Measurements from ENCODE around the gene FLRT2.

Gene FLRT2

DNA sequence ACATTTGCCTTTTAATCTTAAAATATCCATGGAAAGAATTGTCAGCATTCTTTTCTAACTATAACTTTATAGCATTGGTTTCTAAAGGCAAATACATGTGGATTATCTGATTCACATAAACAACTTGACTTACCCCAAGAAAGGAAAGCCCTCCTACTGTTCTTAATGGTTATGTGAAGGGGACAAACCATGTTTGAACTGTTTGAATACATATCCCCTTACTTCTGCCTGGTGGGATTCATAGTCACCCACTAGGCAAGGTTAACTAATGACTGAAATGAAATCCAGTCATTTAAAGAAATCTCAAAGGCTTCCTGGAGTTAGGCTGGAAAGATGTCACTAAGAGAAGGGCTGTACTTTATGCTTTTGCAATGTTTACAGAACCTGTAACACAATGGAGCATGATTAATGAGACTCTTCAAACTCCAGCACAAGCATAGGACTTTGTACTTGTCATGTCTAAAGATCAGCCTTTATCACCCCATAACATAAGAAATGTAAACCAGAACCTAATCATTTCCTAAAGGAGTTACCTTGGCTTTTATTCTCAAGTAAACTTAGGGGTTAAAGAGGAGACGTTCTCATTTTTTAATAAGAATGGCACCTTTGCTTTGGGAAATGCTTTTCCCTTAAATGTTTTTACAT, 10.2 kb upstream of the FLRT2 start:
- POLR2A ChIA-PET: no interaction called here
- no peak overlapping the region for H3K4me3 ChIP-seq (ENCODE audit: low read depth, low read length)
- TF ChIP-seq, protein P1, sequence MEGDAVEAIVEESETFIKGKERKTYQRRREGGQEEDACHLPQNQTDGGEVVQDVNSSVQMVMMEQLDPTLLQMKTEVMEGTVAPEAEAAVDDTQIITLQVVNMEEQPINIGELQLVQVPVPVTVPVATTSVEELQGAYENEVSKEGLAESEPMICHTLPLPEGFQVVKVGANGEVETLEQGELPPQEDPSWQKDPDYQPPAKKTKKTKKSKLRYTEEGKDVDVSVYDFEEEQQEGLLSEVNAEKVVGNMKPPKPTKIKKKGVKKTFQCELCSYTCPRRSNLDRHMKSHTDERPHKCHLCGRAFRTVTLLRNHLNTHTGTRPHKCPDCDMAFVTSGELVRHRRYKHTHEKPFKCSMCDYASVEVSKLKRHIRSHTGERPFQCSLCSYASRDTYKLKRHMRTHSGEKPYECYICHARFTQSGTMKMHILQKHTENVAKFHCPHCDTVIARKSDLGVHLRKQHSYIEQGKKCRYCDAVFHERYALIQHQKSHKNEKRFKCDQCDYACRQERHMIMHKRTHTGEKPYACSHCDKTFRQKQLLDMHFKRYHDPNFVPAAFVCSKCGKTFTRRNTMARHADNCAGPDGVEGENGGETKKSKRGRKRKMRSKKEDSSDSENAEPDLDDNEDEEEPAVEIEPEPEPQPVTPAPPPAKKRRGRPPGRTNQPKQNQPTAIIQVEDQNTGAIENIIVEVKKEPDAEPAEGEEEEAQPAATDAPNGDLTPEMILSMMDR (IDR thresholded peaks at IDR 0.05; ENCODE audit: insufficient read depth, low read length, missing control alignments): no peak
- CTCF ChIA-PET: interaction anchor here (4.9 kb wide), 1 partner anchor 9 kb away, joined by 29 read pairs; the partner anchor contains the start of gene FLRT2
- no peak for DNase-seq (ENCODE audit: low read depth, low spot score)

DNA sequence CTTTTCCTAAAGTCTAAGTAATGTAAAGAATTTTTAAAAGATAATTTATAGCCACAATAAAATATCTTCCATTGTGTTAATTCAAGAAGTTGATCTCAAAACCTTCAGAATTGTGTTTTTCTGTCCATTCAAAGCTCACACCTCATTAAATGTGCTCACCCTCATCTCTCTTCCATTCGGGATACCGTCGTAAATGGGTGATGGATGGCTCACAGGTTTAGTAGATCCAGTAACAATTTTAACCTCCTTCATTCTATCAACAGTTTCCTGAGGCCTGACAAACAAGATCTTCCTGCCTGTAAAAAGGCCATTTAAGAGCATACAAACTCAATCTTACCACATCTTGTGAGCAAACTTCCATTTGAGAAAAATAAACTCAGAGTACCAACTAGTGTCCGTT, 9.4 kb upstream of the FLRT2 start:
- ChIA-PET CTCF (interaction anchor here (4.9 kb wide), 1 partner anchor 8 kb away, joined by 29 read pairs; the partner anchor contains the start of gene FLRT2), POLR2A (no interaction called here)
- DNase-seq (ENCODE audit: low read depth, low spot score): no peak
- TF ChIP-seq, protein P1 (IDR thresholded peaks at IDR 0.05; ENCODE audit: insufficient read depth, low read length, missing control alignments): no peak
- H3K4me3 ChIP-seq (ENCODE audit: low read depth, low read length): no peak overlapping the region

DNA sequence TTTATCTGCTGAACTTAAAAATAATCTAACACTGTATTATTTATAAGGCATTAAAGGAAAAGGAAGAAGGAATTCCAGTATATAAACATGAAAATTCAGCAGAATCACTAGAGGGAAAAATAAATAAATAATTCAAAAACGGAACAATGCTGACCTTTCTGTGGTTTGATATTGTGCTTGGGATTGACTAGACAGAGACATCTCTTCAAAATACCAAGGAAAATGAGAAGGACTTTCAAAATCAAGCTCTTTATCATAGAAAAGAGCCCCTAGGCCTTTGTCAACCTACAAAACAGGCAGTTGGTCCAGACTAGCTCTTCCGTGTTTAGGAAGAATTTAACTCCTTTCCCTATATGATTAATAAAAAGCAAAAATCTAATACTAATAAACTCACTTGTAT, 6.3 kb upstream of the FLRT2 start:
- no peak for DNase-seq (ENCODE audit: low read depth, low spot score)

DNA sequence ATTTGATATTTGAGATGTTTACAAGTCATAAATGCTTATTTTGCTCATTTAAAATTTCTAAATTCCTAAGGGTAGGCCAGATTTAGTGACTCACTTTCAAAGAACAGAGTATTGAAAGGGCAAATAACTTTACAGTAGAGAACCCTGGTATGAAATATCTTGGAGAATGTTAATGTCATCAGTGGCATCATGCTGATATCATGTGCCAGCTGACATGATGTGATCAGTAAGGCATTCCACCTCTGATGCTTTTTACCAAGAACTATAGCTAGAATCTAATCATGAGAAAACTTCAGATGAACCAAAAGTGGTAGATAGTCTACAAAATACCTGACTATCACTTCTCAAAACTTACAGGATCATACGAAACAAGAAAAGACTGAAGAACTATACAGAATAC, 2.9 kb upstream of the FLRT2 start:
- ChIA-PET CTCF (interaction anchor here (0.7 to 3.7 kb wide), 6 partner anchors 10 to 432 kb away, joined by 3 to 19 read pairs (median 3); no protein-coding TSS in a partner anchor), POLR2A (interaction anchor here (0.6 kb wide), 1 partner anchor 457 kb away, joined by 3 read pairs; no protein-coding TSS in a partner anchor)
- TF ChIP-seq, protein P1 (IDR thresholded peaks at IDR 0.05; ENCODE audit: insufficient read depth, low read length, missing control alignments): no peak
- H3K4me3 ChIP-seq (ENCODE audit: low read depth, low read length): no peak overlapping the region
- DNase-seq (ENCODE audit: low read depth, low spot score): no peak

More for the DNA sequence above, 6.3 kb upstream of the FLRT2 start:
- ChIA-PET CTCF (interaction anchor here (0.6 kb wide), 1 partner anchor 729 kb away, joined by 3 read pairs; no protein-coding TSS in a partner anchor), POLR2A (no interaction called here)
- no peak overlapping the region for H3K4me3 ChIP-seq (ENCODE audit: low read depth, low read length)
- TF ChIP-seq, protein P1 (IDR thresholded peaks at IDR 0.05; ENCODE audit: insufficient read depth, low read length, missing control alignments): no peak

DNA sequence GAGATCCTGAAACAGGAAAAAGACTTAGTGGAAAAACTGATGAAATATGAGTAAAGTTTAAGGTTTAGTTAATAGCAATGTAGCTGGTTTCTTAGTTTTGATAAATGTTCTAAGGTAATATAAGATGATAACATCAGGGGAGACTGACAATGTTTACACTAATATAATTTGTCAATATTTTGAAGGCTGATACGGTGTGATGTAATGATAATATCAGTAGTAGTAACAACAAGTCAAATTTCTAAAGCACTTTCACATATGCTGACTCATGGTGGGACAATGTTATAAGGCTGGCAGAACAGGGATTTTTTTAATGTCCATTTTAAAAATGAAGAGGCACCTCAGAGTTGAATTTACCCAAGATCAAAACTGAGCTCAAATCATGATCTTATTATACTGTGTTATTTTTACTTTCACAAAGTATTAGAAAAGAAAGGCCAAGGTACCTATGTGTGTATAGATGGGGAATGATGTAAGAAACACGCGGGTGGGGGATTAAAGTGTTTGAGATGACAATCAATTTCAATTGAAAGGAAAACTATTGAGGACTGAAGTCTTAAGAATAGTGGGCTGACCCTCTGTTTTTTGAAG, 2.4 kb upstream of the FLRT2 start:
- TF ChIP-seq, protein P1 (IDR thresholded peaks at IDR 0.05; ENCODE audit: insufficient read depth, low read length, missing control alignments): no peak
- ChIA-PET POLR2A (interaction anchor here (0.6 kb wide), 1 partner anchor 457 kb away, joined by 3 read pairs; no protein-coding TSS in a partner anchor), CTCF (interaction anchor here (0.8 to 3.7 kb wide), 12 partner anchors 9 to 489 kb away, joined by 3 to 29 read pairs (median 4); no protein-coding TSS in a partner anchor)
- H3K4me3 ChIP-seq (ENCODE audit: low read depth, low read length): no peak overlapping the region
- DNase-seq (ENCODE audit: low read depth, low spot score): no peak
